Raji (cell line): ENCODE measurements around the gene SVOPL.

Experiments used
- POLR2A ChIP-seq: IDR thresholded peaks from 2 replicates; pipeline ENCODE4 v1.6.1; 2011; ENCODE audit warnings: low read depth, low read length, control low read depth; ENCODE audit not compliant: insufficient read depth

Gene SVOPL

DNA sequence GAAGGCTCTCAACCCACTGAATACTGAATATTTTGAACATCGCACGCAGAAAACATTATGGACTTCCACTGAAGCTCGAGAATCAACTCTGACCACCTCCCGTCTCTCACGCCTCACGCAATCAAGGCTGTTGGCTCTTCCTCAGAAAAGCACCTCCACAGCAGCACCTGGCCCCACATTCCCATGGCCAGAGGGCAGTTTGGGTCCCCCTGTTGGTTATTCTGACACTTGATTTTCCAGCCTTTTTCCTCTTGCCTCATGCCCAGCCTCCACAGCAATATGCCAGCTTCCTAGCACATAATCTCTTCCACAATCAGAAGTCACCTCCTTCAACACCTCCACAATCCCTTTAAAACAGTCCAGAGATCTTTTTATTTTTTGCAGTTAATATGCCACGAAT is 55.9 kb downstream of the SVOPL start:
- no peak for TF ChIP-seq POLR2A

DNA sequence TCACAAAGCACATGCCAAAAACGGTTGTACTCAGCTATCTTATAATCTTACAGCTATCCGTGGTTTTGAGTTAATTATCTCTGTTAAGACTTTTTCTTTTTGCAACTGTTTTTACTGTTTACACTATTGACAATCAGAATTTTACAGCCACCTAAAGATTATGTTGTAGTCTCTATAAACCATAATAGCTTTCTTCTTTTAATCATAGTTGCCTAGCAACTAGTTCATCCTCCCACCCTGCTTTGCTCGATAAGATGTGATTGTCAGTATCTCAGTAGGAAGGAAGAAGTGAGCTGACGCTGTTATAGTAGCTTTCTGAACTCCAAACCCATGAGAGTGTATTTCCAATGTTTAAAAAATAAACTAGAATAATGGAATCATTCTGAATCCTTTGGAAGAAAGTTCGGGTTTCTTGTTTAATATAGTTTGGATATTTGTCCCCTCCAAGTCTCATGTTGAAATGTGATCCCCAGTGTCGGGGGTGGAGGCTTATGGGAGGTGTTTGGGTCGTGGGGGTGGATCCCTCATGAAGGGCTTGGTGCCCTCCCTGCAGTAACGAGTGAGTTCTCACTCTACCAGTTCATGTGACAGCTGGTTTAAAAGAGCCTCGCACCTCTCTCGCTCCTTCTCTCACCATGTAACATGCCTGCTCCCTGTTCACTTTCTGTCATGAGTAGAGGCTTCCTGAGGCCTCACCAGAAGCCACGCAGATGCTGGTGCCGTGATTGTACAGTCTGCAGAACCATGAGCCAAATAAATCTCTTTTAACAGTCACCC is 68.1 kb downstream of the SVOPL start:
- TF ChIP-seq POLR2A = no peak

DNA sequence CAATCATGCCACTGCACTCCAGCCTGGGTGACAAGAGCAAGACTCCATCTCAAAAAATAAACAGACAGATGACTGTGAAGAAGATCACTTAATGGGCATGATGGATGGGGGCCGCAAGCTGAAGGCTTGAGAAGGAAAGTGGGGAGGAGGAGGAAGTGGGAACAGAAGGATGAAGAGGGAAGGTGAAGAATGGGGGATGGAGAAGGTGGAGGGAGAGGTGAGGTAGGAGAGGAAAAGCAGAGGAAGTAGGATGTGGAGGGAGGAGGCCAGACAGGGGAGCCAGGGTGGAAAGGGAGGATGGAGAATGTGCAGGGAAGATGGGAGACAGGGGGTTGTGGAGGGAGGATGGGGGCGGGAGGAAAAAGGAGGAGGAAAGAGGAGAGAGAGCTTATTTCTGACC is 68.8 kb downstream of the SVOPL start:
- TF ChIP-seq POLR2A = no peak

DNA sequence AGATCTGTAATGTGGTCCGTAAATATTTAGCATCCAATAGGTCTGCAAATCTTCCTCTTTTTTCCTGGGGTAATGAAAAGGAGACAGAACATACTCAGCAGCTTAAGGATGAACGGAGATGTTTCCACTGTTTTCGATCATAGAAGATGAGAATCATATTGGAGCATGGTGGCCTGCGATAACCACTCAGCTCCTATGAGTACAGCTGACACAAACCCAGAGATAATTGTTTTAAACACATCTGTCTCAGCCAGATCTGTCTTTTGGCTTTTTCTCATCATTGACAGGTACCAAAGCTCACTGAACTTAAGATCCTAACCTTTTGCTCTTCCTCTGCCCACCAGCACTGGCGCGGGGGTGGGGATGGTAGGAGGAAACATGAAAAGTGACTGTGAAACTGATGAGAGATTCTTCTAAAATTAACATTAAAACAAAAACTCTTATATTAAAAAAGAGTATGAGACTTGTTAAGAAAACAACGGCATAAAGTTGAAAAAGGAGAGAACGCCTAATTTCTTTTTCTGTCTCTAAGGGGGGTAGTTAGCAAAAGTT is 71.0 kb downstream of the SVOPL start:
- TF ChIP-seq POLR2A = no peak

DNA sequence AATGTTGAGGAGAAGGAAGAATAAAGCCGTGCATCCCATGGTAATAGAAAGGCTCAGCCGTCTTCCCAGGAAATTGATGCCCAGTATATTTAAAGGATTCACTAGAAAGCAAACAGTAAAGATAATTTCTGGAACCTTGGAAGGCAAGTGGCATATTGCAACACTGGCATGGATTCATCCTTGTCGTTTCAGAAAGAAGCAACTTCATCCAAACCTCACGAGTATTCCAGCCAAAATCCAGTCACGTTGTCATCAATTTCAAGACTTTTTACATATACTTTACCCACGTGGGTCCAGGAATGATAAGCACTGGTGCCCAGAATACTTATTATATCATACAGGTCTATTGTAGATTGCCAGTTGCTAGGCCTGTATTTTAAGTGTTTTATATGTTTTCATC is 73.8 kb downstream of the SVOPL start:
- TF ChIP-seq POLR2A = no peak

DNA sequence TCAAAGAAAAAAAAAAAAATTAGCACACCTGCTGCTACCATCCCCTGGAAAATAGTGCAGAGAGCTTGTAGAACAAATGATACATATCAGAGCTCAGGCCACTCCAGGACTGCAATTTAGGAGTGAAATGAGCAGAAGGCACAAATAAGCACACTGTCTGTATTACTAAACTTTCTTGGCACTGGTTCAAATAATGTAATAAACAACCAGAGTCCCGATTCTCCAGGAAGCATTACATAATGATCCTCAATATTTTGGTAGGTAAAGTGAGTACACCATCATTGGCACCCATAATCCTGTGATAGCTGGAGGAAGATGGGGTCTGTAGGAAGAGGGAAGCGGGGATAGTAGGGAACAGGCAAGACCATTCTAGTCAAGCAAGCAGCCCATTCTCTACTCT is 74.3 kb downstream of the SVOPL start:
- no peak for TF ChIP-seq POLR2A

DNA sequence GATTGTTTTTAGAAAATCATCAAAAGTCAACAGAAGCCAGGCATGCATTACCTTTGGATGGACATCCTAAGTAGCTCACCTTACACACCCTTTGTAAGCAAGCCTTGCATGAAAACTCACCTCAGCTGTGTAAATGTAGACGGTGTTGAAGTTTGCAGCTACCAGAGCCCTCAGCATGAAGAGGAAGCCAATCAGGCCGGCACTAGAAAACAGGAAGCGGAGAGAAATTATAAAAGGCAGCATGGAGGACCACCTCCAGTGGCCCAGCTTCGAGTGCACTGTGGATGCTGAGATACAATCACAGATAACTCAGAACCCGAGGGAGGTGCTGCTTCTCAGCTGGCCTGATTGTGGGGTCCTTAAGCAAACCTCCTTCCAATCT is 75.3 kb downstream of the SVOPL start:
- TF ChIP-seq POLR2A = no peak

DNA sequence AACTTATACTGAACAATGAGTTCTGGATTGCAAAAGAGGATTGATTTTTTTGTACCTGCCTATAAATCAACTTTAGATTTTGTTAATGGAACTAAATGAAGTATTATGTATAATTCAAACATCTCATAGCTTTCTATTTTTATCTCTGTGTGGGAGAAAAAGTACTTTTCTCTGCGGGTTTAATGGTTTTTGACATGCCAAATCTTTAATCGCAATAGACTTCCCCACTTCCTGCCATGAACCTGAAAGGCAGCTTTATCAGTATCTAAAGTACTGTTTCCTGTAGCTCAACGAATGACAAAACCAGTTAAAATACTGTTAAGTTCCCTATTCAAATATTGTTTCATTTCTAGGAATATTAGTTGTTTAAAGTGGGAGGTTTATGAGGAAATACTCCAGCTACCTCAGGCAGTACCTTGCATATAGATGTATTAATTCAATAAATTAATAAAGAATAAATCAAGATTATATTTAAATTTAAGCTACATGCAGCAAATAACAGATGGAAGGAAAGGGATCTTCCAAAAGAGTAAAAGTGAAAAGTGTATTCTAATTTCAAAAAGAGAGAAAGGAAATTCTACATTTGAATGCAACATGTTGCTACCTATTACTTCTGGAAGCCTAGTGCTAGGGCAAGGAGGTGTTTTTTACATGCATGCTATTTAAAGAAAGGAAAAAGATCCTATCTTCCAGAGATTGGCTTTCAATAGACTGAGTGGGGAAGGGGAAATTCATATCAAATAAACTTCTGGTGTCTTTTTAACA is 75.9 kb downstream of the SVOPL start:
- no peak for TF ChIP-seq POLR2A

DNA sequence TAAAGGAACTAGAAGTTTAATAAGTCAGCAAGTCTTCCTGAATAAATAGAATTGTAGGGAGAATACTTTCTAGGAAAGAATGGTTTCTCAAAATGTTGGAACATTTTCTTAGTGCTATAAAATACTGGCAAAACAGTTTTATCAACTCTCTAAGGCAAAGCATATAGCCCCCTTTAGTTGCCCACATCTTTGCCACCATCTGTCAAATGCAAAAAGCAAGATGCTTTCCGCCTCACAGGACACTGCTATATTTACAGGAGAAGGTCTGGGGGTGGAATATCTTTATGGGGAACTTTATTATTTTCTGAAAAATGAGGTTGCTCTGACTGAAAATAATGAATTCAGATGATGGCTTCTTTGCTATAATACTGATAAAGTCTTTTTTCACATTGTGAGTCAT is 78.3 kb downstream of the SVOPL start:
- TF ChIP-seq POLR2A = no peak

DNA sequence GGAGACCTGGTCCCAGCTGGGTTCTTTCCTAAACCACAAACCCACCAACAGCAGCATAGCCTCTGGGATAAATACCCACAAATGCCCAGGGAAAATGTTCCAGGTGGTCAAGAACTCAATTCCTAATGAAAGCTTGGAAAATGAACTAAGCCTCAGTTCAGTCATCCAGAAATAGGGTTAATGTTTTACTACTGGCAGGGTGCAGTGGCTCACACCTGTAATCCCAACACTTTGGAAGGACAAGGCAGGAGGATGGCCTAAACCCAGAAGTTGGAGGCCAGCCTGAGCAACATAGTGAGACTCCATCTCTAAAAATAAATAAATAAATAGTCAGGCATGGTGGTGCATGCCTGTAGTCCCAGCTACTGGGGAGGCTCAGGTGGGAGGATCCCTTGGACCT is 82.2 kb downstream of the SVOPL start:
- no peak for TF ChIP-seq POLR2A

DNA sequence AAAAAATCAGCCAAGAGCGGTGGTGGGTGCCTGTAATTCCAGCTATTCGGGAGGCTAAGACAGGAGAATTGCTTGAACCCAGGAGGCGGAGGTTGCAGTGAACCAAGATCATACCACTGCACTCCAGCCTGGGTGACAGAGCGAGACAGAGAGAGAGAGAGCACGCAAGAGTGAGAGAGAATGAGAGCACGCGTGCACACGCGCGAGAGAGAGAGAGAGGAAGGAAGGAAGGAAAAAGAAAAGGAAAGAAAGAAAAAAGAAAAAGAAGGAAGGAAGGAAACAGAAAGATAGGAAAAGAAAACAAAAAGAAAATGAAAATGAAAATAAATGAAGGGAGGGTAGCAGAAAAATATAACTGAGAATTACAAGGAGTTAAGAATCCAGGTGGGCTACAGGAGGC is 82.7 kb downstream of the SVOPL start:
- TF ChIP-seq POLR2A = no peak

DNA sequence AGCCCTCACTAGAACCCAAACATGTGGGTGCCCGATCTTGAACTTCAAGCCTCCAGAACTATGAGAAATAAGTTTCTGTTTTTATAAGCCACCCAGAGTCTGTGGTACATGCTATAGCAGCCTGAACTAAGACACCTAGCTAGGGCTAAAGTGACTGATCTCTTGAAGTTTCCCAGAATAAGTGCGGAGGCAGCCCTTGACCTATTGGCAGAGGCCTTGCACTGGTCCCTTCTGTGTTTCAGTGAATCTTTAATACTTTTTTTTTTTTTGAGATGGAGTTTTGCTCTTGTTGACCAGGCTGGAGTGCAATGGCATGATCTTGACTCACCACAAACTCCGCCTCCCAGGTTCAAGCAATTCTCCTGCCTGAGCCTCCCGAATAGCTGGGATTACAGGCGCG is 85.1 kb downstream of the SVOPL start:
- no peak for TF ChIP-seq POLR2A

DNA sequence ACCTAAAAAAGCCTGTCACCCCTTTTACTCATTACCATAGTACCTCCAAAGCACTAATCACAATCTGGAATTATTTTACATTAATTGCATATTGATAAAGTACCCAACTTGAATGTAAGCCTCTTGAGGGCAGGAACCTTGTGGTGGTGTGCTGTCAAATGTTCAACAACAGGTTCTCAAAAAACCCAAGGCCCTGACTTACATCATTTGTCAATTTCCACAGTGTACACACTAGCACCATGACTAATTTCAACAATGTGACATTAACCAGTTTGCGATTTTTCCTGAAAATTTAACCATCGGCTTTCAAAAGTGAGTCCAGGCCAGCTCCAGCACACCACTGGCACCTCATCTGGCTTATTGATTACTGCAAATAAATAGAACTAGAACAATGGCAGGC is 87.5 kb downstream of the SVOPL start:
- TF ChIP-seq POLR2A = no peak

DNA sequence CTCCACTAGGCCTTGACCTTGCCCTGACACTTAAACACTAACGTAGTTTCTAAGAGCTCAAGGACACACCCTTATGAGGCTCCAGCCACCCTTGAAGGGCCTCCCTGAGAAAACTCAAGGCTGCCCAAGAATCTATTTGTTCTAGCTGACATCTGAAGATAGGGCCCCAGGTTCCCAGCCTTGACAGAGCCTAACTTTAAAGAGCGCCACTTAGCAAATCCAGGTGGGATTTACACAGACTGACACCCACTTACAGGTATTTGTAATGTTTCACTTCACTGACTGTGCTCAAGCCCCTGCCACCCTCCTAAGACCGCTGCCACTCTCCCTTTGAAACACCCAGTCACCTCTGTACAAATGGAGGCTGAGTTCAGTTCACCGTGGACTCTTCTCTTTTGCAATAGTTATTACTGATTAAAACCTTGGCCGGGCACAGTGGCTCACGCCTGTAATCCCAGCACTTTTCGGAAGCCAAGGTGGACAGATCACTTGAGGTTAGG is 90.4 kb downstream of the SVOPL start:
- no peak for TF ChIP-seq POLR2A

DNA sequence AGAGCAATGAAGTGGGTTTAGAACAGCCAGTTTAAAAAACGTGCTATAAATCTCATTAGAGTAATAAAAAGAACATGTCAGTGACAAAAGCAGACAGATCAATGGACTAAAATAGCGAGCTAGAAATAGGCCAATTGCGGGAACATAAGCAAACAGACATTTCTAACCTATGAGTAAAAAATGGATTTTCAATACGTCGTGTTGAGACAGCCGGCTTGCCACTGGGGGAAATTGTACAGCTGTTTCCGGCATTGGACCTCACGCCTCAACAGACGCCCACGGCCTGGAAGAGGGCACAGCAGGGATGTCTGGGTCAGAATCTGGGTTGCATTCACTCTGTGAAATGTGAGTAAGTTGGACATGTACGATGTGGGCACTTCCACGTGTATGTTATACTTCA is 92.9 kb downstream of the SVOPL start:
- TF ChIP-seq POLR2A = no peak

DNA sequence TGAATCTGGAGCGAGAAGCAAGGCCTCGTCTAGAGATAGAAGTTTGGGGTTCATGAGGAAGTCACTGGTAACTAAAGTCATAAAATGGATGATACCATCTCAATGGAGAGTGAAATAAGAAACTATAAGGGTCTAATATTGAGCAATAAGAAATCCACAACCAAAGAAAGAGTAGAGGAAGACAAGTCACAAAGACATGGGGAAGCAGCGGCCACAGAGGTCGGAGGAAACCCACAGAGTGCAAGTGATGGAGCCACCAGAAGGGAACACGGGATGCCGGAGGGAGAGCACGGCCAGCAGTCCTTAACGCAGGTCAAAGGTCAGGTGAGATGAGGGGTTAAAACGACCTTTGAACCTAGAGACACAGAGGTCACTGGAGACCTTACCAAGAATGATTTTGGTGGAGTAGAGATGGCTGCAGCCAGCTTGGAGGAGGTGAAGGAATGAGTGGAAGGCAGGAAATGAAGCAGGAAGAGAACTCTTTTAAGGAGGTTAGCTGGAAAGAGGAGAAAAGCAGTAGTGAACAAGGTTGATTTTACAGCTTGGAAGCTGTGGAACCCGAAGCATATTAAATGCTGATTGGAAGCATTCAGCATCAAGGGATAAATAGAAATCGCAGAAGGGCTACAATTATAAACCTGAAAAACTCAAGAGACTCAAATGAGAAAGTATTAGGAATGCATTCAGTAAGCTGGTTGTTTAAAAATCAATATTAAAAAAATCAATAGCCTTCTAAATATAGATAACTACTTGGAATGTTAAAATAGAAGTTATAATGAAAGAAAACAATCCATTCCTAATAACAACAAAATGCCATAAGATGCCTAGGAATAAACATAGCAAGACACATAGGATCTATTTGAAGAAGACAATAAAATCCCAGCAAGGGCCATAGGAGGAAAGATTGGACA is 93.7 kb downstream of the SVOPL start:
- no peak for TF ChIP-seq POLR2A

DNA sequence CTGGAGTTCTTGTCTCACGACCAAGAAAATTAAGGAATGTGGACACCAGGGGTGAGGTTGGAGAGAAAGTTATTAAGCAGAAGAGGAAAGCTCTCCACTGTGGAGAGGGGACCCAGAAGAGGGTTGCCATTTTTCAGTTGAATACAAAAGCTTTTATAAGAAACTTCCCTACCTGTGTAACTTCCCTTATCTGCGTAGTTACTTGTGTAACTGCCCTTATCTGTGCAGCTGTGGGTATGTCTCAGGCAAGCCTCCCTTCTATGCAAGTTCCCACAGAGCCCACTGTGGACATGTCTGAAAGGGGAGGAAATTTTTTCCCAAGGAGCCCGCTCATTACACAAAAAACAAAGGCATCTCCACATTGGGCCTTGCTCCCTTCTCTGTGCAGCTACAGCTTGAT is 94.9 kb downstream of the SVOPL start:
- no peak for TF ChIP-seq POLR2A
